ENCODE results near the gene SLC6A17.

DNA sequence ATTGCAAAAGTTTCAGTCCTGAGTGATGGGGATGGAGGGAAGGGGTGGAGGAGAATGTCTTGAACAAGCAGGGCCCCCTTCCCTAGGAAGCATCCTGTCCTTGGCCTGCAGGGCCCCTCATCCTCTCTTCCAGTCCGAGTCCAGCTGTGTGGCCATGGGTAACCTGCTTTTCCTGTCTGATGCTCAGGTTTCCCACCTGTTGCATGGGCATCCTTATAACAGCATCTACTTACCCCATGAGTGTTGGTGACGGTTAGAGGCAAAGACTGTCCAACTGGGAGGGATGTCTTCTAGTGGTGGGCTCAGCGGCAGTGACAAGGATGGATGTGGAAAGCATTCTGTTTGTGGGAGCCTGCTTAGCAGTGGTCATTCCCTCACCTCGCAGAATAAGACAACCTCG, 36.1 kb upstream of the SLC6A17 start:
- TF ChIP-seq CTCF (conservative IDR thresholded peaks at IDR 0.05; ENCODE audit: low read depth in 2 of 2) (no peak), EZH2phosphoT487 (IDR thresholded peaks at IDR 0.05; ENCODE audit: unreplicated experiment) (no peak), JUNB (IDR thresholded peaks at IDR 0.05; ENCODE audit: unreplicated experiment) (no peak), NANOG (IDR thresholded peaks at IDR 0.05; ENCODE audit: borderline replicate concordance) (no peak)

All from GM23338 (cell line).